OCI-LY3 (cell line): ENCODE data around the gene CEP350.

Experiments used
- H2AFZ ChIP-seq: fragments of 200-600, 300-600 bp; shearing (Covaris generic); 2 replicates; pipeline ENCODE4 v1.6.0; 2014; ENCODE audit warnings: antibody characterized with exemption, low read depth, low read length
- H3K27ac ChIP-seq: fragments of 200-600, 300-600 bp; sonication (generic); 2 replicates; pipeline ENCODE4 v1.5.1; 2014; ENCODE audit warnings: mild to moderate bottlenecking, low read length, moderate library complexity, mixed read lengths
- H3K27me3 ChIP-seq: fragments of 200-600, 300-600 bp; sonication (generic); 2 replicates; pipeline ENCODE4 v1.6.1; 2014; ENCODE audit warnings: low read depth, low read length, mixed read lengths
- H3K36me3 ChIP-seq: fragments of 200-600, 300-600 bp; sonication (generic); replicated peaks from 2 replicates; pipeline ENCODE3; 2014; ENCODE audit warnings: low read depth, low read length, mixed read lengths
- H3K4me1 ChIP-seq: fragments of 300-600, 200-600 bp; sonication (generic); 2 replicates; pipeline ENCODE4 v1.6.1; 2014; ENCODE audit warnings: low read length, mixed read lengths
- H3K4me2 ChIP-seq: fragments of 200-600, 300-600 bp; sonication (generic); 2 replicates; pipeline ENCODE4 v1.6.1; 2014; ENCODE audit warnings: low read length, mixed read lengths
- H3K4me3 ChIP-seq: fragments of 300-600, 200-600 bp; sonication (generic); 2 replicates; pipeline ENCODE4 v1.5.1; 2014; ENCODE audit warnings: antibody characterized with exemption, mild to moderate bottlenecking, low read length, moderate library complexity
- H3K79me2 ChIP-seq: fragments of 300-600, 200-600 bp; shearing (Covaris generic); 2 replicates; pipeline ENCODE4 v1.6.1; 2014; ENCODE audit warnings: mild to moderate bottlenecking, low read length, mixed read lengths
- H3K9ac ChIP-seq: fragments of 300-600, 200-600 bp; shearing (Covaris generic); 2 replicates; pipeline ENCODE4 v1.6.0; 2014; ENCODE audit warnings: mild to moderate bottlenecking, low read length, moderate library complexity
- H3K9me3 ChIP-seq: fragments of 200-600, 300-600 bp; shearing (Covaris generic); 2 replicates; pipeline ENCODE4 v1.6.1; 2014; ENCODE audit warnings: low read length, mixed read lengths; ENCODE audit not compliant: insufficient read depth
- H4K20me1 ChIP-seq: fragments of 200-600, 300-600 bp; sonication (generic); 2 replicates; pipeline ENCODE4 v1.6.1; 2016; ENCODE audit warnings: low read length, mixed read lengths; ENCODE audit not compliant: insufficient read depth
- EZH2phosphoT487 ChIP-seq: fragments of 200-600 bp; shearing (Covaris generic); IDR thresholded peaks from 2 replicates; pipeline ENCODE4 v1.6.1; 2018; ENCODE audit warnings: antibody characterized with exemption, mixed run types, low read depth
- TF ChIP-seq, protein P1 (sequence below): fragments of 200-600, 300-600 bp; sonication (generic); IDR thresholded peaks from 2 replicates; pipeline ENCODE4 v1.5.1; 2014; ENCODE audit warnings: antibody characterized with exemption, low read length, low read depth

CEP350 gene

GRCh38 chr1:180070286-180070685 is 115.7 kb downstream of the CEP350 start:
- H3K27me3 ChIP-seq = no peaks in the 10 kb centered on the region
- H3K27ac ChIP-seq = no peak overlapping the region
- H4K20me1 ChIP-seq = no peaks in the 10 kb centered on the region
- no peaks in the 10 kb centered on the region for H3K9me3 ChIP-seq
- H3K4me1 ChIP-seq = no peaks in the 10 kb centered on the region
- H3K79me2 ChIP-seq = no peaks in the 10 kb centered on the region
- no peak overlapping the region for H3K9ac ChIP-seq
- H2AFZ ChIP-seq = no peak overlapping the region
- TF ChIP-seq, protein P1, sequence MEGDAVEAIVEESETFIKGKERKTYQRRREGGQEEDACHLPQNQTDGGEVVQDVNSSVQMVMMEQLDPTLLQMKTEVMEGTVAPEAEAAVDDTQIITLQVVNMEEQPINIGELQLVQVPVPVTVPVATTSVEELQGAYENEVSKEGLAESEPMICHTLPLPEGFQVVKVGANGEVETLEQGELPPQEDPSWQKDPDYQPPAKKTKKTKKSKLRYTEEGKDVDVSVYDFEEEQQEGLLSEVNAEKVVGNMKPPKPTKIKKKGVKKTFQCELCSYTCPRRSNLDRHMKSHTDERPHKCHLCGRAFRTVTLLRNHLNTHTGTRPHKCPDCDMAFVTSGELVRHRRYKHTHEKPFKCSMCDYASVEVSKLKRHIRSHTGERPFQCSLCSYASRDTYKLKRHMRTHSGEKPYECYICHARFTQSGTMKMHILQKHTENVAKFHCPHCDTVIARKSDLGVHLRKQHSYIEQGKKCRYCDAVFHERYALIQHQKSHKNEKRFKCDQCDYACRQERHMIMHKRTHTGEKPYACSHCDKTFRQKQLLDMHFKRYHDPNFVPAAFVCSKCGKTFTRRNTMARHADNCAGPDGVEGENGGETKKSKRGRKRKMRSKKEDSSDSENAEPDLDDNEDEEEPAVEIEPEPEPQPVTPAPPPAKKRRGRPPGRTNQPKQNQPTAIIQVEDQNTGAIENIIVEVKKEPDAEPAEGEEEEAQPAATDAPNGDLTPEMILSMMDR = no peak
- TF ChIP-seq EZH2phosphoT487 = no peak
- peaks cover 29% of the 10 kb centered on the region for H3K36me3 ChIP-seq
- no peak overlapping the region for H3K4me3 ChIP-seq
- no peak overlapping the region for H3K4me2 ChIP-seq

- Histone ChIP-seq H3K4me2 (no peak overlapping the region), H3K4me3 (no peak overlapping the region), H3K4me1 (no peaks in the 10 kb centered on the region), H3K27ac (no peak overlapping the region), H3K79me2 (no peaks in the 10 kb centered on the region), H2AFZ (no peak overlapping the region), H3K27me3 (no peaks in the 10 kb centered on the region), H3K9ac (no peak overlapping the region), H4K20me1 (no peaks in the 10 kb centered on the region), H3K36me3 (peaks cover 30% of the 10 kb centered on the region), H3K9me3 (no peaks in the 10 kb centered on the region)
- TF ChIP-seq EZH2phosphoT487 = no peak
- TF ChIP-seq, protein P1 = no peak
Measured at GRCh38 chr1:180071759-180072158, 117.1 kb downstream of the CEP350 start.

DNA sequence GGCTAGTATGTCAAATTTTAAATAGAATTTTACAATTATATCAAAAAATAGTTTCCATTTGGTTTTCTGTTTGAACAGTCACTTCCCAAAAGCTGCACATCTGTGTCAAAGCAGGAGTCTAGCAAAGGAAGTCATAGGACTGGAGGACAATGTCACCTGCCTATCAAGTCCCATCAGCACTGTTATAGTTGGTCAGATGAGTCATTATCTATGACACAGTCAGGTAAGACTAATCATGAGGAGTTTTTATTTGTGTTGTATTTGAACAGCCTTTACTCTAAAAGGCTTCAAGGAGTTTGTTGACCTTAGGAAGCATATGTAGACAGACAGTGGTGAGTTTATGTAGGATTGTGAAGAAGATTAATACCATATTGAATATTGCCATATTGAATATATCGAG is 125.8 kb downstream of the CEP350 start:
- Histone ChIP-seq H3K36me3 (peaks cover 18% of the 10 kb centered on the region), H4K20me1 (no peaks in the 10 kb centered on the region), H3K9ac (no peak overlapping the region), H3K27ac (no peak overlapping the region), H2AFZ (no peak overlapping the region), H3K9me3 (no peaks in the 10 kb centered on the region), H3K4me3 (no peak overlapping the region), H3K27me3 (no peaks in the 10 kb centered on the region), H3K4me2 (no peak overlapping the region), H3K4me1 (no peaks in the 10 kb centered on the region), H3K79me2 (no peaks in the 10 kb centered on the region)
- TF ChIP-seq EZH2phosphoT487 = no peak
- TF ChIP-seq, protein P1 = no peak

DNA sequence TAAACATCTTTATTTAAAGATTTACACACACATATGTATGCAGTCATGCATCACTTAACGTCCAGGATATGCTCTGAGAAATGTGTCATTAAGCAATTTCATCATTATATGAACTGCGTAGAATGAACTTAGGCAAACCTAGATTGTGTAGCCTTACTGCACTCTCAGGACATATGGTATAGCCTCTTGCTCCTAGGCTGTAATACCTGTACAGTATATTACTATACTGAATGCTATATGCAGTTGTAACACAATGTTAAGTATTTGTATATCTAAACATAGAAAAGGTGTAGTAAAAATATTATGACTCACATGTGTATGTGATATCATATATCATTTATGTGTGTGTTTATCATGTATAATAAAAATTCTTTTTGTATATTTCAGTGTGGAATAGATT is 126.9 kb downstream of the CEP350 start:
- Histone ChIP-seq H3K9me3 (no peaks in the 10 kb centered on the region), H3K79me2 (no peaks in the 10 kb centered on the region)
- no peak for TF ChIP-seq EZH2phosphoT487
- TF ChIP-seq, protein P1 = no peak

More for the DNA sequence above, 126.9 kb downstream of the CEP350 start:
- H2AFZ ChIP-seq = no peak overlapping the region
- H3K27ac ChIP-seq = no peak overlapping the region
- no peaks in the 10 kb centered on the region for H3K4me1 ChIP-seq
- H3K4me2 ChIP-seq = no peak overlapping the region
- H3K4me3 ChIP-seq = no peak overlapping the region
- H3K9ac ChIP-seq = no peak overlapping the region
- no peaks in the 10 kb centered on the region for H4K20me1 ChIP-seq
- H3K36me3 ChIP-seq = peaks cover 20% of the 10 kb centered on the region
- H3K27me3 ChIP-seq = no peaks in the 10 kb centered on the region
